CD4-positive, alpha-beta T cell treated with Interleukin-12 subunit alpha and Interleukin-12 subunit beta, for 1 hour (primary cell): ENCODE results near the gene ABCA13.

ENCODE experiments used
- DNase-seq: peaks from one replicate; pipeline ENCODE4 v3.0.0-alpha.2; 2020

ABCA13 gene

GRCh38 chr7:48380921-48381320 lies 209.7 kb downstream of the ABCA13 start:
- no peak for DNase-seq

- DNase-seq: no peak
These were observed 210.3 kb downstream of the ABCA13 start for GRCh38 chr7:48381571-48381970.

DNA sequence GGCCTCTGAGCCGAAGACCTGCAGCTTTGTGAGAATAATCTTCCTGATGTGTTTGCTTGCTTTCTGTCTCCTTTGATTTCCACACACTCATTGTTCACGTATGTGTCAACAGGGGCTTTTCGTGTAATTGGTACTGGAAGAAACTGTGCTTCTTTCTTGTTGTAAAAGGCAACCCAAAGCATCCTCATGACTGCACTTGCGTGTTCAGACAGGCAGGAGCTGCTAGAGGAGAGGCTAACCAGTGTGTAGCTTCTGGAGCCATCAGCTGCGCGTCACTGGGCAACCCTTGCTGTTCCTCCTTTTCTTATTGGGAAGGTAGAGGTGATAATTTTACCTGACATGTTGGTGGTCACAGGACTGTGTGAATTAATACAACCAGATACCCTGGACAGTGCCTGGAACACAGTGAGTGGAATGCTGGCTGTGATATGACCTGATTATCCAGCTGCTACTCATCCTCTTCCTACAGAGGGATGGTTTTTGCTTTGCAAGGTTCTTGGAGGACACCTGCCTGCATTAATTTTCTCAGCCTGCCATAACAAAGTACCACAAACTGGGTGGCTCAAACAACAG lies 213.0 kb downstream of the ABCA13 start:
- no peak for DNase-seq

- DNase-seq: no peak
These were observed 216.7 kb downstream of the ABCA13 start for GRCh38 chr7:48387932-48388331.

DNA sequence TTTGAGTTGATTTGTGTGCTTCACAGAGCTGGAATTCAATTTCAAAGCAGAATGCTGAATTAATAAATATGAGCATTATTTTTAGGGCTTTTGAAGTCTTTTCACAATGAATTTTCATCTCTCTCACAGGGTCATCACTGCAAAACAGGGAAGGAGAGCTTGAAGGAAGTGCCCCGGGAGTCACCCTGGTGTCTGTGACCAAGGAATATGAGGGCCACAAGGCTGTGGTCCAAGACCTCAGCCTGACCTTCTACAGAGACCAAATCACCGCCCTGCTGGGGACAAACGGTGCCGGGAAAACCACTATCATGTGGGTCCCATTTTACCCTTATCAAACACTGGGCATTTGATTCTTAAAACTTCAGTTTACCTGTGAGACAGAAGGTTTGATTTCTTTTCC lies 217.7 kb downstream of the ABCA13 start:
- no peak for DNase-seq

DNA sequence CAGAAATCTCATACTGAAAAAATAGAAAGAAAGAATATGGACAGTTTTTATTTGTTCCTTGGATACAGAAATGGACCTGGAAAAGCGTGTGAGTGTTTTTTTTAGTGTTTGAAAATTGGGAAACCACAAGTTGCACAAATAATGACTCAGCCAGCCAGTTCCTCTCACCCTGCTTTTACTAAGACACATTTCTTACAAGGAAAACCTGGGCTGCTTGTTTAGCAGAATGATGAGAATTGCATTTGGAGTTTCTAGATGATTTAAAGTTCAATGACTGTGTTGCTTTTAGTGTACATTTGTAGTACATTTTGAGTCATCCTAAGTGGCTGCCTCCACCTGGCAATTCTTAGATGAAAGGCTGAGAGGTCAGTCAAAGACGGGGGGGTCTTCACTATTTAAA lies 218.7 kb downstream of the ABCA13 start:
- no peak for DNase-seq

- no peak for DNase-seq
These were observed 219.4 kb downstream of the ABCA13 start for GRCh38 chr7:48390388-48391327.

DNA sequence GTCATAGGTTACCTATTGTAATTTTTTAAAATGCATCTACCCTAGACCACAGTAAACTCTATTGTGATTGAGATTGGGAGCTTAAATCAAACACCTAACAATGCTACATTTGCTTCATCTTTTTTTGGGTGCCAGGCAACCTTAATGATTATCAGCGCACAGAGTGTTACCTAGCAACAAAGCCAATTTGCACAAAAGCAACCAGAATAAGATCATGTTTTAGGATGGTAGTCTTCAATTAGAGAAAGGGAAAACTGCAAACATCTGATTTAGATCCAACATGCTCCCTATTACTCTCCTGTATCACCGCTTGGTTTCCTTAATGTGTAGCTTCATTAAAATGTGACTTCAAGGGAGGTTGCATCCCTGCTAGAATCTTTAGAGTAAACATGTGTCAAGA lies 226.9 kb downstream of the ABCA13 start:
- no peak for DNase-seq

- DNase-seq: no peak
These were observed 231.5 kb downstream of the ABCA13 start for GRCh38 chr7:48402721-48403120.

DNA sequence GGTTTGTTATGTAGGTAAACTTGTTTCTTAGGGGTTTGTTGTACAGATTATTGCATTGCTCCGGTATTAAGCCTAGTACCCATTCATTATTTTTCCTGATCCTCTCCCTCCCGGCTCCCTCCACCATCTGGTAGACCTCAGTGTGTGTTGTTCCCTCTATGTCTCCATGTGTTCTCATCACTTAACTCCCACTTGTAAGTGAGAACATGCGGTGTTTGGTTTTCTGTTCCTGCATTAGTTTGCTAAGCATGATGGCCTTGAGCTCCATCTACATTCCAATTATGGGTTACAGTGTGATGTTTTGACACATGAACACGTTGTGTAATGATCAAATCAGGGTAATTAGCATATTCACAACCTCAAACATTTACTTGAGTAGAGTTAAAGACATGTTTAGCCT lies 237.5 kb downstream of the ABCA13 start:
- no peak for DNase-seq

DNA sequence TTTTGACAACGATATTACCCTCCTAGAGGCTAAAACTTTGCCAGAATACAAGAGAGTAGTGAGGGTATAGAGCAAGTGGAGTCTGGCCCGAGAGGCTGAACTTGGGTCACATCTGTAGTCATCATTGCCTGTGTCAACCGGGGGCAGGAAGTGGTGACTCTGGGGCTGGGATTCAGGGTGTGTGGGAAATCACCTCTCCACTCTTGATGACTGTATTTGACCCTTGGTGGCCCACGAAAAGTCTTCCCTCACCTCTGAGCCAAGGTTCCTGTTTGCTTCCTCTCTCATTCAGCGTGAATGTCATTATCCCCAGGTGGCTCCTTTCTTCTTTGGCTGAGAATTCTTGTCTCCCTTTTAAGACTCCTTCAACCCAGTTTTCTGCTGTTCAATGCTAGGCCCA lies 240.4 kb downstream of the ABCA13 start:
- DNase-seq: no peak

DNA sequence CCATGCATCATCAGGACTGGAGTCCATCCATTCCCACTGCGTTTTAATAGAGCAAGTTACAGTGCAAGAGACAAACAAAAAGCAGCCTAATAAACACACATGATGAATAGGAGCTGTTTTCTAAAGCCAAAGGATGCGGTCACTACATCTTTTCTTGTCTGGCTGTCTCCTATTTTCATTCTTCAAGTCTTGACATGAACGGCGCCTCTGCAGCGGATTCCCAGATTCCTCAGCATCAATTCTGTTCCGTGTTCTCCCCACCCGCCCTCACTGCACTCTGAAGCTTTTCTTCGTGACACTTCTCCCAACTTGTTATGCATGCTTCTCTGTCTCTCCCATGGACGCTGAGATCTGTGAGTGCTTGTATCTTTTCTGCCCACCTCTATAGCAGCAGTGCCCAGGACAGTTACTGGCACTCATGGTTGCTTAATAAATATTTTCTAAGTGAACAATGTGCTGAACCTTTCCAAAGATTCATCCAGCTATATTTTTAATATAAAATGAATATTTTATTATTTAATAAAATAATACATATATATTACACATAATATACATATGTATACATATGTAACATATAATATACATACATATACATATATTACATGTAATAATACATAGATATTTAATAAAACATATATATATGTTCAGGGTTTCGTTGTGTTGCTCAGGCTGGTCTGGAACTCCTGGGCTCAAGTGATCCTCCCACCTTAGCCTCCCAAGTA lies 242.9 kb downstream of the ABCA13 start:
- no peak for DNase-seq

DNA sequence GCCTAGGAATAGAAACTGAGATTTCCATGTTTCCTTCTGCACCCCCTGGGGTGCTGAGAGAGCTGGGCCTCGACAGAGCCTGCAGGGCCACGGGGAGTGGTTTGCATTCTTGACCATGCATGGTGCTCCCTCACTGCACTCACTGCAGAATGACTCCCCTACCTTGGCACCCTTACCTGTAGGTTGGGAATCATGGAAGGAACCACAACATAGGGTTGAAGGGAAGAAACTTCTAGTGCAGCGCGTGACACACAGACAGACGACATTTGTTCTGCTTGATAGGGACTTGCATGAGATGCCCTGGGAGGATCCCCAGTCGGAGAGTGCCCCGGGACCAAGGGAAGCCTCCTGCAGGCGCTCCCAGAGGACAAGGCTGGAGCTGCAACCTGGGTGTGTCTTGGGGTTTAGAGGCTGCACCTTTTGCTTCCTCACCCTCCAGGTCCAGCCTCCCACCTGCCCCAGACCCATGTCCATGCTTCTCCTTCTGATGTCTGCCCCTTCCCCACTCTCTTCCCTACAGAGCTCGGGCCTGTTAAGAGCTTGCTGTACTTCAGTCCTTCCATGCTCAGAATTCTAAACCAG lies 245.2 kb downstream of the ABCA13 start:
- DNase-seq: no peak

- DNase-seq: no peak
These were observed 248.1 kb downstream of the ABCA13 start for GRCh38 chr7:48419401-48419800.

- no peak for DNase-seq
These were observed 248.9 kb downstream of the ABCA13 start for GRCh38 chr7:48420206-48420605.

DNA sequence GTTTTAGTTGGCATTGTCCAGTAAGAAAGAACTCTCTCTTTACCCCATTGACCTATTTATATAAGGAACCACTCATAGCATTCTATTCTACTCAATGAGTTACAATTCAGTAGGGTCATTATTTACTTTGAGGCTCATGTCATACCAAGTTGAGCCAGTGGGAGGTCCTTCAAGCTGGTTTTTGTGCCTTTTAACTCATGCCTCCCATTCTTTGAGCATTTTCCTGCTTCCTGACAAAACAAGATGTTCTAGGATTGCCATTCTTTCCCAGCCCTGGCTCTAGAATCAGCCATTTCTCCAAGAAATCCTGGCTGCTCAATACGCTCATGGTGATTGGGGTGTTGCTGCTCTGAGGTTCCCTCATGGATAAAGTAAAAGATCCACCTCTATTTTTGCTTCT lies 250.1 kb downstream of the ABCA13 start:
- no peak for DNase-seq

DNA sequence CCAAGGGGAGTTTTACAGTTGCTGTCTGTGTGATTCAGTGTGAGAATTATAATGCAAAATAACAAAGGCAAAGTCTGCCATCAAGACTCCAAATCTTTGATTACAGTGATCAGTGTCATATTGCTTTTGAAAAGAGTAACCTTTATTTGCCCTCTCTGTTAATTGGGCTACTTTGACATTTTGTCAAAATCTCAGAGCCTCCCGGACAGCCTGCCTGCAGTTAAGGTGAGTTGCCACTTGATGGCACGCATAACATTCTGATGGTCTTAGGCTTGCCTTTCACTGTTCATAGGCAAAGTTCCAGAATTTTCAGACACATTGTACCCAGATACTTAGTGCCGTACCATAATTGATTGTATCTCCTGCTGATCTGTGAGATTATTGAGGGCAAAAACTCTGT lies 253.5 kb downstream of the ABCA13 start:
- no peak for DNase-seq

DNA sequence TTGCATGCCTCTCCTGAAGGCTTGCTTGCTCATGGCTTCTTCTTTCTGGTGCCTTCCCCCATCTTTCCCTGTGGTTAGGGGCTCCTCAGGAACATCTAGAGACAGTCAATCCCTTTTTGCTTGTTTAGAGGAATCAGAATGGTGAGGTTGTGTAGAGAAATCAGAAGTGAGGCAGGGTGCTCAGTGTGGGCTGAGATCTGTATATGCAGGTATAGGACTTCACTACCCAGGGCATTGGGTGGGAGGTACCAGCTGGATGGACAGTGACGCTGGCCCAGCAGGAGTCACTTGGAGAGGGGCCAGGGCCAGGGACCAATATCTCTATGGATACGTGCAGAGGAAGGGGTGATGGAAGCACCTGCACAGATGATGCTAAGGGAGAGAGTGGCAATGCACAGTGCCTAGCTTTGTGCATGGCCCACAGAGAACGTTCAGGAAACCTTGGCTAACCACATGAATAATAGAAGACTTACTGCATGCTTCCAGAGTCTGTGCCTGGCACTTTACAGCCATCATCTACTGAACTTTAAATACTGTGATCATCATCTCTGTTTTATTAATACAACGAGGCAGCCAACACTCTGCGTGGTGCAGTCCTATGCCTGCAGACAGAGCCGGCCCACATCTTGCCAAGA lies 255.2 kb downstream of the ABCA13 start:
- no peak for DNase-seq

DNA sequence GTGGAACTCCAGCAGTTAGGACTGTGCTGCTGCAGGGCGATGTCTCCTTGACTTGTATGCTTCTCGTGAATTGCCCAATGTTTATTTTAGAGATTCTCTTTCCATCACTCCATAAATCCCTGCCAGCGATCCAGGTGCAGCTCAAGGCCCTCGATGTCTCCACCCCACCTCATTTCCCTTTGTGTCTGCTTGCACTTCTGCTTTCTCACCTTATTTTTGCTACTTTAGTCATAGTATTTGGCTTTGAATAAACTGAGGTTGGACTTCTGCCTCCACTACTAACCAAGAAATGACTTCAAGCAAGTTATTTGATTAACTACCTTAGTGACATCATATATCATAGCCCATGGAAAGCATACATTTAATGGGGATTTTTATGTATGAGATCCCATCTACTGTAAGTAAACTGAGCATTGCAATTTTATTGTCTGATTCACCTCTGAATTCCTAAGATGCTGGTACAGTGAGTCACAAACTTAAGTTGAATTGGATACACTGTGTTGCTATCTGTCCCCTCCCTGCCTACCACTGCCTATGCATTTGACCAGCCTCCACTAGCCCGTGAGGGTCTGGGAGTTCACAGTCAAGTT lies 255.8 kb downstream of the ABCA13 start:
- DNase-seq: no peak

GRCh38 chr7:48427671-48428070 lies 256.4 kb downstream of the ABCA13 start:
- no peak for DNase-seq

- DNase-seq: no peak
These were observed 256.9 kb downstream of the ABCA13 start for GRCh38 chr7:48428091-48428684.

- no peak for DNase-seq
These were observed 257.9 kb downstream of the ABCA13 start for GRCh38 chr7:48429117-48429516.
